Immature natural killer cell (primary cell): ENCODE measurements around the gene SEMA3C. TPM values are rescaled to one million over a fixed set of nuclear protein-coding genes. Genes with fewer than 3 reads are reported as not detected.

Source experiments
- DNase-seq, 3 donors: peaks; one replicate each; pipeline ENCODE4 v3.0.0; 2022; ENCODE audit warnings: mixed read lengths in 1 of 3
- H3K27ac Mint-ChIP-seq, 6 donors: one replicate each; pipeline ENCODE4 v1.8.0; 2020; ENCODE audit warnings: mixed read lengths in 6 of 6, mild to moderate bottlenecking in 5 of 6, inconsistent platforms in 4 of 6, moderate library complexity in 3 of 6
- H3K27me3 Mint-ChIP-seq, 3 donors: one replicate each; pipeline ENCODE4 v1.8.0; 2020 to 2021; ENCODE audit warnings: low read depth in 3 of 3, mild to moderate bottlenecking in 3 of 3, mixed read lengths in 3 of 3, moderate library complexity in 3 of 3, inconsistent platforms in 1 of 3
- H3K36me3 Mint-ChIP-seq, 3 donors: one replicate each; pipeline ENCODE4 v1.8.0; 2020; ENCODE audit warnings: mixed read lengths in 3 of 3, inconsistent platforms in 2 of 3, mild to moderate bottlenecking in 2 of 3
- H3K4me1 Mint-ChIP-seq, 2 donors: one replicate each; pipeline ENCODE4 v1.8.0; 2020; ENCODE audit warnings: inconsistent platforms in 2 of 2, mild to moderate bottlenecking in 2 of 2, mixed read lengths in 2 of 2, moderate library complexity in 1 of 2
- H3K4me3 Mint-ChIP-seq, 5 donors: one replicate each; pipeline ENCODE4 v1.8.0; 2020; ENCODE audit warnings: mild to moderate bottlenecking in 5 of 5, mixed read lengths in 5 of 5, inconsistent platforms in 3 of 5, moderate library complexity in 3 of 5
- H3K9me3 Mint-ChIP-seq, 6 donors: one replicate each; pipeline ENCODE4 v1.8.0; 2020; ENCODE audit warnings: mild to moderate bottlenecking in 6 of 6, mixed read lengths in 6 of 6, inconsistent platforms in 4 of 6, moderate library complexity in 3 of 6
- polyA plus RNA-seq, 3 donors: library from polyadenylated mRNA; unstranded; fragments of 300-500 nt; fragmentation: Illumina TruSeq; gene quantifications; one replicate each; pipeline ENCODE4 v1.2.3, GENCODE V29; 2021

SEMA3C gene
- polyA plus RNA-seq, 3 donors from 2014 or later, result 0.18 to 0.53 TPM; not detected in 1

DNA sequence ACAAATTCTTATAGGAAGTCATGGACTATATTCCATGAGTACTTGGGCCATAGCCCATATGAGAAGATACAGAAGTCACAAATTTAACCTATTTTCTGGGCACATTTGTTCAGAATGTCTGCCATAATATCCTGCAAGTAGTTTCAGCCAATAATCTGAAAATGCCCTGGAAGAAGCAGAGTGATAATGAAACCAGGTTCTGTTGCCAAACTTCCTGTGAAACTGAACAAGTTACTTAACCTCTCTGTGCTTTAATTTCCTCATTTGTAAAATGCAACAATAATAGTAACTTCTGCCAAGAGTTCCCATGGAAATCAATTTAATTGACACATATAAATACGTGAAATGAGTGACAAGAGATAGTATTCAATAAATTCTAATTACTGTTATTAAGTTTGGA is 88.8 kb downstream of the SEMA3C start:
- H3K27me3 Mint-ChIP-seq, result no peaks in the 10 kb centered on the region
- no peak for DNase-seq
- no peak overlapping the region for H3K27ac Mint-ChIP-seq
- H3K9me3 Mint-ChIP-seq, result peaks cover 0 to 16% (median 0%) of the 10 kb centered on the region in 6 donors
- peak overlapping the region in 1 of 5 donors; percentile 9 for H3K4me3 Mint-ChIP-seq
- H3K4me1 Mint-ChIP-seq, result peaks cover 6 to 7% of the 10 kb centered on the region in 2 donors
- H3K36me3 Mint-ChIP-seq, result no peaks in the 10 kb centered on the region

DNA sequence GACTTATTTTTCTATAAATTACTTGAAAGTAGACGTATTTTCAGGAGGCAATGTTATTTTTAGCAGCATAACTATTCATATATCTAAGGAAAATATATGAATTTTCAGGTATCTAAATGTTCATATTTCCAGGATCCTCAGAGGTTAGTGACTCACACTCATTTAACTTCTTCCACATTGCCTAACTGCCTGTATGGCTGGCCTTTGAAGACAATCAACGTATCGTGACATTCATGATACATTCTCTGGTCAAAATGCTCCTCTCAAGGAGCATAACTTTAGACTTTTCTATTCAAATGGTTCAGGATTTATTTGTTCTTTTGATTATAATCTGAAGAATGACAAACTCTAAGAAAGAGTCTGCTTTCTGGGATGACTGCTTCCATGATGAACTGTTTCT is 89.3 kb downstream of the SEMA3C start:
- H3K9me3 Mint-ChIP-seq, result peaks cover 0 to 16% (median 0%) of the 10 kb centered on the region in 6 donors
- H3K36me3 Mint-ChIP-seq, result no peaks in the 10 kb centered on the region
- H3K4me3 Mint-ChIP-seq, result no peak overlapping the region
- H3K27me3 Mint-ChIP-seq, result no peaks in the 10 kb centered on the region
- H3K27ac Mint-ChIP-seq, result no peak overlapping the region
- H3K4me1 Mint-ChIP-seq, result peaks cover 6 to 7% of the 10 kb centered on the region in 2 donors
- no peak for DNase-seq

DNA sequence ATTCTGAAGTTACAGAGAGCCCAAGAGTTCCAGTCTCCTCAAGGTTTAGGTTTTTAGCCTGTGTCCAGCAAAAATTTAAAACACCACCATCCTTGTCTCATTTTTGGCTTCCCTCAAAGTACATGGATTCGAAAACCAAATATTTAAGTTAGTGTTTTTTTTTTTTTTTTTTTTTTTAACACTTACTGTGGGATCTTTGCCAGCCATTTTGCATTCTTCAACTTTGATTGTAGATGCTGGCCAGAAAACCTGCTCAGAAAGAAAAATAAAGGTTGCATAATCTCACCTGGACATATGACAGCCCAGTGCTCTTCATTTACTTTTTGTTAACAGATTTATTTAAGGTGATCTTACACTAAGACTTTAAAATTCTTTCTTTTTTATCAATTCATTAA is 91.6 kb downstream of the SEMA3C start:
- no peak overlapping the region for H3K4me3 Mint-ChIP-seq
- no peaks in the 10 kb centered on the region for H3K36me3 Mint-ChIP-seq
- DNase-seq, result no peak

DNA sequence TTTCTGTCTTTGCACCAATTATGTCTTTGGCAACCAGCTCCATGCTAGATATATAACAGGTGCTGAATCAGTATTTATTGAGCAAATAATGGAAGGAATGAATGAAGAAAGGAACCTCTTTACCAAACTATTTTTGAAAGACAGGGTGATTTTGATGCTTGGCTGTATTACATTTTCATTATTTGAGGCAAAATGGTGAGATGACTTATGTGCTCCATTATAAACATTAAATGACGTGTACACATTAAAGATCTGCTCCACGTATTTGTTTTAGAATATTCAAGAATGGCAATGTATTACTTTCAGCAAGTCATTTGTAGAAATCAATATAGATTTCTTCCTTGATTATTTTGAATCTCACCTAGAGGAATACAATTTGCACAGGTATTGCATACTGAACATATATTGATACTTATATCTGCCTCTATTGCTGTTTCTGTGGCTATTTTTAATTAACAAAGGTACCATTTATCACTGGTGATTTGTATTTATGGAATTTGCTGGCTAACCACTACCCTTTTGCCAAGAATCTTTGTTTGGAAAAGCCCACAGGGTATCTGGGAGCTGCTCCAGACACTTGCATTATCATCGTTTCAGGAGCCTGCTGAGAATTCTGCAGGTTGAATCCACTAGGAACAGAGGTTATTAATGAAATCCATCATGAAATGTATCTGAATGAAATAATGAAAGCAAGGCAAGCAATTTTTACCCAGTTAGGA is 92.2 kb downstream of the SEMA3C start:
- H3K36me3 Mint-ChIP-seq, result no peaks in the 10 kb centered on the region
- H3K27me3 Mint-ChIP-seq, result peaks cover 0 to 1% (median 0%) of the 10 kb centered on the region in 3 donors

More for the DNA sequence above, 91.6 kb downstream of the SEMA3C start:
- peaks cover 6 to 7% of the 10 kb centered on the region in 2 donors for H3K4me1 Mint-ChIP-seq
- H3K27ac Mint-ChIP-seq, result no peak overlapping the region
- peaks cover 0 to 16% (median 0%) of the 10 kb centered on the region in 6 donors for H3K9me3 Mint-ChIP-seq
- H3K27me3 Mint-ChIP-seq, result no peaks in the 10 kb centered on the region

DNA sequence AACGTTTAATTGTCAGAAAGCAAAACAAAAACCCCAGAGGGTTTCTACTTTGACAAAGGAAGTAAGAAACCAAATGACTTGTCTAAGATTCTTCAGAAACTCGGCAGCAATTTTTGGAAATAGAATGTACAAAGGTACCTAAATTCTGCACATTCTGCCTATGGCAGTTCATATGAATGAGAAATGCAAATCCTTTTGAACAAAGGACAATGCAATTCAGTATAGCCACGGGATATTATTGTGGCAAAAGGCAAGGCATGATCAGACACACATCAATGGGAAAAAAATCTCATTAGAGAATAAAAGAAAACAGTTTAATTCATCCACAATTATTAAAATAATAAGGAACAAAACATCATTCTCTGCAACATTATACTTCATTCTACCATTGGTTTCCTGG is 93.4 kb downstream of the SEMA3C start:
- Mint-ChIP-seq H3K27ac (no peak overlapping the region), H3K36me3 (no peaks in the 10 kb centered on the region), H3K4me1 (peaks cover 5 to 6% of the 10 kb centered on the region in 2 donors), H3K27me3 (peaks cover 0 to 1% (median 0%) of the 10 kb centered on the region in 3 donors), H3K9me3 (peaks cover 0 to 2% (median 0%) of the 10 kb centered on the region in 6 donors), H3K4me3 (no peak overlapping the region)
- DNase-seq, result no peak

More for the DNA sequence above, 92.2 kb downstream of the SEMA3C start:
- H3K27ac Mint-ChIP-seq, result no peak overlapping the region
- peaks cover 6 to 7% of the 10 kb centered on the region in 2 donors for H3K4me1 Mint-ChIP-seq
- no peak overlapping the region for H3K4me3 Mint-ChIP-seq
- DNase-seq, result no peak
- peaks cover 0 to 13% (median 0%) of the 10 kb centered on the region in 6 donors for H3K9me3 Mint-ChIP-seq

DNA sequence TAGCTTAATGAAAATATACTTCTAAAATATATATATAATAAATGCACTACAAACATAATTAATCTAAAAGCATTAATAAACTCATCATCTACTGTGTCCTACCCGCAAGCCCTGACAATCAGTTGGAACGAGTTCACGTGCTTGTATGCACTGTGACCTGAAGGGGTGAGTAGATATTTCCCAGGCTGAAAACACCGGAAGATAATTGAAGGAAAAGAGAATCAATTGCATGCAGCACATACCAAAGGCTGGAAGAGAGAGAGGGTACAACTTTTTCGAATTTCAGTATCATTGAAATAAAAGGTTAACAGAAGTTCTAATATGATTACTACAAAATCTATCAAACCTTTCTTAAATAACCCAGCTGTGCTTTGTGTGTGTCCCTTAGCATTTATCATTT is 94.6 kb downstream of the SEMA3C start:
- H3K27ac Mint-ChIP-seq, result no peak overlapping the region
- no peak overlapping the region for H3K4me3 Mint-ChIP-seq
- peaks cover 0 to 4% (median 0%) of the 10 kb centered on the region in 6 donors for H3K9me3 Mint-ChIP-seq
- H3K36me3 Mint-ChIP-seq, result no peaks in the 10 kb centered on the region
- no peaks in the 10 kb centered on the region for H3K4me1 Mint-ChIP-seq
- DNase-seq, result no peak
- H3K27me3 Mint-ChIP-seq, result peaks cover 0 to 1% (median 0%) of the 10 kb centered on the region in 3 donors

DNA sequence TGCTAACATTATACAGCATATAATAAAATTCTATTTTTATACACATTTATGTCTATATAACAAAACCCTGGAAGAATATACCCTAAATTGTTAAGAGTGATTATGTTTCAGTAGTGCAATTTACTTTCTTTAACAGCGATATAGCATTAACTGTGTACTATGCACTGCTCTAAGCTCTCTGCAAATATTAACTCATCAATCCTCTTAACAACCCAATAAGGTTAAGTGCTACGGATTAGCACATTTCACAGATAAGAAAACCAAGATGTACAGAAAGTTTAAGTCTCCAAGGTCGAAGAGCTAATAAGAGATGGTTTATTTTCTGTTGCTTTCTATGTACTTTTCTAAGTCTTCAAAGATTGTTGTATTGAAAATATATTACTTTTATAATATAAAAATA is 95.8 kb downstream of the SEMA3C start:
- H3K4me3 Mint-ChIP-seq, result no peak overlapping the region

DNA sequence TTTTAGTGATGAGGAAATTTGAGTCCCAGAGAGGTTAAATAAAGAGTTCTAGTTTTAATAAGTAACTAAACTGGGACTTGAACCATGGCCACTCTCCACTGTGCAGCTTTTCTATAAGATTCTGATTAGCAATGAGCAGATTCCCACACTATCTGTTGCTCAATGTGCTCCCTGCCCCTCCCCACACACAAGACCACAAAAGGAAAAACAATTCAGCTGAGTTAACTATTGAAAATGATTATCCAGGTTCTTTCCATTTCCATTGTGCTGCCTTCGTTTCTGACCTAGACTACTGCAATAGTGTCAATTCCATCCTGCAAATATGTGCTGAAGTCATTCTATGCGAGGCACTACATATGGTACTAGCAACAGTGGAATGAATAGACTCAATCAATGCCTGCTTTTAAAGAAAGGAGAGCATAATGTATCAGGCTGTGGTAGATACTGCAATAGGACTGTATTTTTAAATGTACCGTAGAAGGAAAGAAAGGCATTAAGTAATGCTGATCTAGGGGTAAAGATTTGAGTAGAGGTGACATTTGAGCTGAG is 97.0 kb downstream of the SEMA3C start:
- H3K27ac Mint-ChIP-seq, result no peak overlapping the region

More for the DNA sequence above, 95.8 kb downstream of the SEMA3C start:
- Mint-ChIP-seq H3K9me3 (peaks cover 0 to 9% (median 0%) of the 10 kb centered on the region in 6 donors), H3K27me3 (peaks cover 0 to 1% (median 0%) of the 10 kb centered on the region in 3 donors), H3K4me1 (no peaks in the 10 kb centered on the region), H3K36me3 (no peaks in the 10 kb centered on the region), H3K27ac (no peak overlapping the region)
- DNase-seq, result no peak

DNA sequence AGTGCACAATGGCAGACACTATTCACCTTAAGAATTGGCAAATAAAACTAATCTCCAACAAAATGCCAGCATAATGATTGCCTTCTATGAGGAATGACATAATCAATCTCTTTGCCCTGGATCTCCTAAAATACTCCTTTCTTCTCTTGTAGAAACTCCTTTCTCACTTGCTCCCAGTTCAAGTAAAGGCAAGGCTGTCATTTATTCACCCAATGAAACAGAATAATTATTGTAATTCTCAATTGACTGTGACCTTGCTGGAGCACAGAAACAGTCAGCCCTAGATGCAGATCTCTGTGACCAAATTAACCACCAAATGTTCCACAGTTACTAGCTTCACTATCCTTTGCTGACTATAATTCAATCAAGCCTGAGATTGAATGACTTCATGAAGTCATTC is 99.3 kb downstream of the SEMA3C start:
- Mint-ChIP-seq H3K27me3 (peaks cover 0 to 1% (median 0%) of the 10 kb centered on the region in 3 donors), H3K4me1 (no peaks in the 10 kb centered on the region), H3K4me3 (no peak overlapping the region), H3K9me3 (peaks cover 3 to 23% (median 8%) of the 10 kb centered on the region in 6 donors), H3K27ac (no peak overlapping the region), H3K36me3 (peaks cover 0 to 8% (median 7%) of the 10 kb centered on the region in 3 donors)
- DNase-seq, result no peak

More for the DNA sequence above, 97.0 kb downstream of the SEMA3C start:
- no peak for DNase-seq
- peaks cover 0 to 9% (median 0%) of the 10 kb centered on the region in 6 donors for H3K9me3 Mint-ChIP-seq
- no peaks in the 10 kb centered on the region for H3K36me3 Mint-ChIP-seq
- H3K4me1 Mint-ChIP-seq, result no peaks in the 10 kb centered on the region
- peaks cover 0 to 1% (median 0%) of the 10 kb centered on the region in 3 donors for H3K27me3 Mint-ChIP-seq
- no peak overlapping the region for H3K4me3 Mint-ChIP-seq

DNA sequence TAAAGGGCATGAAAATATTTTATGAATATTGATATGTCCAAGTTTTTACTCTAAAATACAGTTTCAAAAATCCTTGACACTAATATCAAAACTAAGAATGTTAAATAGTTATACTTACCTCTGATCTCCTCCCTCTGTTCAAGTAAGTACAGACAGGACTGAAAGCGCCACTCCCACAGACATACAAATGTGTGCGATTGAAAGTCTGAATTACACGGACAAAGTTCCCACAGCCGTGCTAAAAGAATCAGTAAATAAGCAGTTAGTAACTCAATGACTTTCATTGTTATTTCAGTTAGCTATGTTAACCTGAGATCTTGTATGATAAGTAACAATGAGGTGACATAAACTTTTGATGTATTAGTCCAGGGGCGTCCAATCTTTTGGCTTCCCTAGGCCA is 100.7 kb downstream of the SEMA3C start:
- Mint-ChIP-seq H3K4me3 (no peak overlapping the region), H3K4me1 (no peaks in the 10 kb centered on the region), H3K36me3 (peaks cover 0 to 8% (median 7%) of the 10 kb centered on the region in 3 donors), H3K27ac (no peak overlapping the region), H3K9me3 (peaks cover 5 to 34% (median 8%) of the 10 kb centered on the region in 6 donors), H3K27me3 (peaks cover 0 to 1% (median 0%) of the 10 kb centered on the region in 3 donors)
- no peak for DNase-seq

DNA sequence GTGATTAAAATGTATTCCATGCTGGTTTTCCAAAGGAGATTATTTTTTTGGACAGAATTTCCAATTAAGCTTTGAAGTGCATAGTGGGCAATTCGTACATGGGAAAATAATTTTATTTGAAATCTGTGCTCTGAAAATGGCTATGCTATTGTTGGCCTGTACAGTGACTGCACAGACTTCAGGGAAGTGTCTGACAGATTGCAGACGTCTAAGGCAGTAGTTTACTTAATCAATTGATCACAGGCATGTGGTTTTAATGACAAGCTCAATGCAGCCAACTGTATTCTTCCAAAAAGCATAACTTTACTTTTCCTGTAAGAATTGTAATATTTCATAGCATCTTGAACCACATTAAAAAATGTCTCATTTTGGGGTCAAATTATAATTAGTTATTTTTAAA is 102.0 kb downstream of the SEMA3C start:
- H3K27ac Mint-ChIP-seq, result no peak overlapping the region
- peaks cover 0 to 8% (median 7%) of the 10 kb centered on the region in 3 donors for H3K36me3 Mint-ChIP-seq
- peaks cover 0 to under 1% (median 0%) of the 10 kb centered on the region in 3 donors for H3K27me3 Mint-ChIP-seq
- H3K4me3 Mint-ChIP-seq, result no peak overlapping the region
- no peaks in the 10 kb centered on the region for H3K4me1 Mint-ChIP-seq
- no peak for DNase-seq
- H3K9me3 Mint-ChIP-seq, result peaks cover 5 to 42% (median 8%) of the 10 kb centered on the region in 6 donors

DNA sequence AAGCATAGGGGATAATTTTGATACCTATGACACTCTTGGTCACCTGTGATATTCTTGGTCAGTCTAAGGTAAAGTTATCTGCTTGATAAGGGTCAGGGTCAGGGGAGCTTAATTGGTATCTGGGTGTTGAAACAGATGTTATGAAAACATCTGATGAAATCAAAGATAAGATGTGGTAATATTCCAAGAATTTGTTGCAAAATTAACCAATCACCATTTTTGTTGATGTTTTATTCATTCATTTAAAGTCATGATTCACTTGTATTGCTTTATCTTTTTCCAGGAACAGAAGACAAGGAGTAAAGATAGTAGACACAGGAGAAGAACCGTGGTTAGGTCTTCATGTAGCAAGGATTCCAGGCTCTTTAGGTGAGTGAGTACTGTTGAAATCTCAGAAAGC is 103.1 kb downstream of the SEMA3C start:
- Mint-ChIP-seq H3K27ac (no peak overlapping the region), H3K27me3 (no peaks in the 10 kb centered on the region), H3K36me3 (peaks cover 0 to 8% (median 7%) of the 10 kb centered on the region in 3 donors), H3K4me1 (no peaks in the 10 kb centered on the region), H3K9me3 (peaks cover 5 to 44% (median 8%) of the 10 kb centered on the region in 6 donors), H3K4me3 (no peak overlapping the region)
- no peak for DNase-seq

DNA sequence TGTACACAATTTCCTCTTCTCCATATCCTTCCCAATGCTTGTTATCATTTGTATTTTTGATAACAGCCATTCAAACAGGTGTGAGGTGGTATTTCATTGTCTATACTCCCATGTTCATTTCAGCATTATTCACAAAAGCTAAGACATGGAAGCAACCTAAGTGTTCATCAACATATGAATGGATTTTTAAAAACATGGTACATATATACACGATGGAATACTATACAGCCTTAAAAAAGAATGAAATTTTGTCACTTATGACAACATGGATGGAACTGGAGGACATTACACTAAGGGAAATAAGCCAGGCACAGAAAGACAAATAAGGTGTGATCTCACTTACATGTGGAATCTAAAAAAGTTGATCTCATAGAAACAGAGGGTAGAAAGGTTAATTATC is 109.3 kb downstream of the SEMA3C start:
- DNase-seq, result no peak
- H3K27me3 Mint-ChIP-seq, result no peaks in the 10 kb centered on the region
- no peaks in the 10 kb centered on the region for H3K4me1 Mint-ChIP-seq
- H3K4me3 Mint-ChIP-seq, result no peak overlapping the region
- H3K27ac Mint-ChIP-seq, result no peak overlapping the region
- H3K36me3 Mint-ChIP-seq, result peaks cover 0 to 1% (median under 1%) of the 10 kb centered on the region in 3 donors
- H3K9me3 Mint-ChIP-seq, result peaks cover 2 to 40% (median 7%) of the 10 kb centered on the region in 6 donors

DNA sequence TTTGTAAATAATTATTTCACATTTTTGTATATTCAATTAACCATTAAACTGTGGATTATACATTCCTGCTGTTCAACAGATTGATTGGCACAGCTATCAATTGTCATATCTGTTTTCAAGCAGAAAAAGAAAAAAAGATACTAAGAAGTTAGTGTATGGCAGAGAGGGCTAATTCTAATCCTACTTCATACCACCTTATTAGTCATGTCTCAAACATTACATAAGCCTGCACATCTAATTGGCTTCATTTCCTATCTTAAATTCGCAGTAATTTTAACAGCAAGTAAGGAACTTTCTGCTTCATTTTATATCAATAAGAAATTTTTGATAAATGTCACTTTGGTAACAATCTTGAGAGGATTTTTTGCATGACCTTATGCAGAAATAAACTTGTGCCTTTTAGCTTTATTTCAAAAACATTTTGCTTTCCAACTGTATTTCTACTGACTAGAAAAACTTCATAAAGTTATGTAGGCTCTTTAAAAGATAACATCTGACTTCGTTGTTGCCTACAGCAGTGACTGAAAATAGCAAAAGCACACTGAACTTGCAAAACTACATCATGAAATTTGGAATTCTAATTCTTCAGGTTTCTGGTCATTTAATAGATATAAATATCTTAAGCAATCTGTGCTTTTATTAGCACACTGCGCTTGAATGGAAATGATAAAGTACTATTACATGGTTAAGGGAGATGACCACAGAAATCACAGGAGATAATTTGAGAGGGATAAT is 111.5 kb downstream of the SEMA3C start:
- no peak for DNase-seq
- Mint-ChIP-seq H3K4me3 (no peak overlapping the region), H3K4me1 (no peaks in the 10 kb centered on the region), H3K27ac (no peak overlapping the region), H3K9me3 (peaks cover 0 to 29% (median 6%) of the 10 kb centered on the region in 6 donors), H3K27me3 (no peaks in the 10 kb centered on the region), H3K36me3 (no peaks in the 10 kb centered on the region)
